Activated CD8-positive, alpha-beta memory T cell treated with anti-CD3 and anti-CD28 coated beads, Interleukin-2, amount 50 U/mL, for 1 hour (primary cell): ENCODE measurements around the gene DCST1.
"Not testable (repeated sequence)": the region's sequence is repeated elsewhere in the genome, so short reads cannot be mapped to it uniquely, and the experiment has no call there.

ENCODE experiments used
- DNase-seq: peaks from one replicate; pipeline ENCODE4 v3.0.0-alpha.2; 2020; ENCODE audit errors: extremely low read depth

The DCST1 gene

GRCh38 chr1:155033524-155033923 is at the start of gene DCST1, which contains the start of gene DCST2:
Gene DCST1 (plus strand): TSS chr1:155033824. CDS start chr1:155034037, 213 bp downstream.
Gene DCST2 (minus strand): TSS chr1:155033781. CDS start chr1:155033701, 80 bp downstream.
- no peak for DNase-seq

GRCh38 chr1:154986736-154987135 is 46.9 kb upstream of the DCST1 start:
- DNase-seq = not testable (repeated sequence)

- DNase-seq = no peak
Observed at GRCh38 chr1:154987326-154987725, 46.3 kb upstream of the DCST1 start.

GRCh38 chr1:154988058-154988954 is 45.3 kb upstream of the DCST1 start:
- DNase-seq = no peak

- DNase-seq = no peak
Observed at GRCh38 chr1:154989195-154989860, 44.3 kb upstream of the DCST1 start.

- no peak for DNase-seq
Observed at GRCh38 chr1:154990276-154990675, 43.3 kb upstream of the DCST1 start.

GRCh38 chr1:154992721-154993571 is 40.7 kb upstream of the DCST1 start:
- no peak for DNase-seq

GRCh38 chr1:154993572-154994268 is 39.9 kb upstream of the DCST1 start, which contains the start of gene LENEP:
Gene LENEP (plus strand): TSS chr1:154993586. CDS start chr1:154993608, 22 bp downstream.
- DNase-seq = no peak

- no peak for DNase-seq
Observed at GRCh38 chr1:154994269-154994587, 39.4 kb upstream of the DCST1 start.

- no peak for DNase-seq
Observed at GRCh38 chr1:154994591-154994990, 39.0 kb upstream of the DCST1 start.

- DNase-seq = not testable (repeated sequence)
Observed at GRCh38 chr1:154995301-154995983, 38.2 kb upstream of the DCST1 start.

GRCh38 chr1:154996966-154997701 is 36.5 kb upstream of the DCST1 start:
- no peak for DNase-seq

GRCh38 chr1:154998201-154998780 is 35.3 kb upstream of the DCST1 start:
- DNase-seq = no peak

GRCh38 chr1:154998818-154999570 is 34.6 kb upstream of the DCST1 start:
- DNase-seq = no peak

GRCh38 chr1:154999571-155000410 is 33.8 kb upstream of the DCST1 start:
- DNase-seq = no peak

- no peak for DNase-seq
Observed at GRCh38 chr1:155000411-155000725, 33.3 kb upstream of the DCST1 start.

GRCh38 chr1:155000726-155001424 is 32.7 kb upstream of the DCST1 start:
- peak; percentile 49 for DNase-seq

GRCh38 chr1:155001425-155001674 is 32.3 kb upstream of the DCST1 start:
- DNase-seq = no peak
